Measurements from ENCODE around the gene CMTM8.
A peak's percentile ranks its signal among the peaks of the same experiment; 100 is the strongest.

The CMTM8 gene

DNA sequence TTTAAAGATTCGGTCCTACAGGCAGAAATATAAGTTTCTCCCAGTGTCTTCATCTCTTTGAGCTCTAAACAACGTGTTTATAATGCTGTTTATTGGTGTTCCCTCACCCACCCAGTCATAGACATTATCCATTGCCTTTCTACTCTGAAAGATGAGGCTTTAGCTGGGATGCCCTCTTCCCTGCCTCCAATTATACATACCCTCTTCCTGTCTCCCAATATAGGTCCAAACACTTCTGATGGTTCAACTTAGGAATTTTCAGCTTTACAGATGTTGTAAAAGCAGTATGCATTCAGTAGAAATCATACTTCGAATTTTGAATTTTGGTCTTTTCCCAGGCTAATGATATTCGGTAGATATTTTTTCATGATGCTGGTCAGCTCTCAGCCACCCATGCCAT lies 2.6 kb downstream of the CMTM8 start:
- no peak for DNase-seq (ENCODE audit: low read depth)
- H3K4me3 ChIP-seq (ENCODE audit: low read depth, low read length): no peak overlapping the region
- TF ChIP-seq, protein P1, sequence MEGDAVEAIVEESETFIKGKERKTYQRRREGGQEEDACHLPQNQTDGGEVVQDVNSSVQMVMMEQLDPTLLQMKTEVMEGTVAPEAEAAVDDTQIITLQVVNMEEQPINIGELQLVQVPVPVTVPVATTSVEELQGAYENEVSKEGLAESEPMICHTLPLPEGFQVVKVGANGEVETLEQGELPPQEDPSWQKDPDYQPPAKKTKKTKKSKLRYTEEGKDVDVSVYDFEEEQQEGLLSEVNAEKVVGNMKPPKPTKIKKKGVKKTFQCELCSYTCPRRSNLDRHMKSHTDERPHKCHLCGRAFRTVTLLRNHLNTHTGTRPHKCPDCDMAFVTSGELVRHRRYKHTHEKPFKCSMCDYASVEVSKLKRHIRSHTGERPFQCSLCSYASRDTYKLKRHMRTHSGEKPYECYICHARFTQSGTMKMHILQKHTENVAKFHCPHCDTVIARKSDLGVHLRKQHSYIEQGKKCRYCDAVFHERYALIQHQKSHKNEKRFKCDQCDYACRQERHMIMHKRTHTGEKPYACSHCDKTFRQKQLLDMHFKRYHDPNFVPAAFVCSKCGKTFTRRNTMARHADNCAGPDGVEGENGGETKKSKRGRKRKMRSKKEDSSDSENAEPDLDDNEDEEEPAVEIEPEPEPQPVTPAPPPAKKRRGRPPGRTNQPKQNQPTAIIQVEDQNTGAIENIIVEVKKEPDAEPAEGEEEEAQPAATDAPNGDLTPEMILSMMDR (IDR thresholded peaks at IDR 0.05; ENCODE audit: insufficient read depth, low read depth, low read length, missing control alignments): no peak

DNA sequence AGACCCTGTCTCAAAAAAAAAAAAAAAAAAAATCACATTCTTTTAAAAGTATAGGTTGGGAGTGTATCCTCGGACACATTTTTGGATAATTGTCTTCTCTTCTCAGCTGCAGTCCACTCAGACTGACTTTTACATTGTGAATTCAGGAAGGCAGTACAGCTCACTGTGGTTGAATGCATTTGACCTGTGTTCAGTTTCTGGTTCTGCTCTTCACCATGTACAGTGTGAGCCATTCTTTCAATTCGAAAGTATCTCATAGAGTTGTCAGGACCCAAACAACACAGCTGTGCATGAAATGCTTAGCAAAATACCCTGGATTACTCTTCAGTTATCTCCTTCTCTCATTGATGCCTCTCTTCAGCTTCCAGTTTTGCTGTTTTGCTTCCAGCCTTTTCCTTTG lies 5.0 kb downstream of the CMTM8 start:
- peak; percentile 9 for DNase-seq (ENCODE audit: low read depth)
- TF ChIP-seq, protein P1 (IDR thresholded peaks at IDR 0.05; ENCODE audit: insufficient read depth, low read depth, low read length, missing control alignments): no peak
- no peak overlapping the region for H3K4me3 ChIP-seq (ENCODE audit: low read depth, low read length)

DNA sequence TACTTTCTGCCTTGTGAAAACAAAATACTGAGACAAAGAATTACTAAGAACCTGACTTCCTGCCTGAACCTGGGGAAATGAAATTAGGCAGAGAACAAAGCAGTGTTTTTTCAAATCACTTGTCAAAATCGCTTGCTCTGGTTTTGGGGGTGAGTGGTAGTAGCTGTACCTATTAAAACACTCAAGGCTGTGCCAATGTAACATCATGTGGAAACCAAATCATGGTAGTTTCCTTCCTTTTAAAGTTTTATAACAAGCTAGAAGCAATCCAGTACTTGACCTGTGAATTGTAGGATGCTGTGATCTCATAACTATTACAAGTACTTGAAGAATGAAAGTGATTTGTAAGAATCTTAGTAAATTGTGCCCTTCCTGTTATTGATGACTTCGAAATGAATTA lies 6.7 kb downstream of the CMTM8 start:
- no peak for DNase-seq (ENCODE audit: low read depth)
- TF ChIP-seq, protein P1 (IDR thresholded peaks at IDR 0.05; ENCODE audit: insufficient read depth, low read depth, low read length, missing control alignments): no peak
- no peak overlapping the region for H3K4me3 ChIP-seq (ENCODE audit: low read depth, low read length)

- no peak overlapping the region for H3K4me3 ChIP-seq (ENCODE audit: low read depth, low read length)
- TF ChIP-seq, protein P1 (IDR thresholded peaks at IDR 0.05; ENCODE audit: insufficient read depth, low read depth, low read length, missing control alignments): no peak
- no peak for DNase-seq (ENCODE audit: low read depth)
These were observed 7.7 kb downstream of the CMTM8 start for GRCh38 chr3:32246079-32246675.

DNA sequence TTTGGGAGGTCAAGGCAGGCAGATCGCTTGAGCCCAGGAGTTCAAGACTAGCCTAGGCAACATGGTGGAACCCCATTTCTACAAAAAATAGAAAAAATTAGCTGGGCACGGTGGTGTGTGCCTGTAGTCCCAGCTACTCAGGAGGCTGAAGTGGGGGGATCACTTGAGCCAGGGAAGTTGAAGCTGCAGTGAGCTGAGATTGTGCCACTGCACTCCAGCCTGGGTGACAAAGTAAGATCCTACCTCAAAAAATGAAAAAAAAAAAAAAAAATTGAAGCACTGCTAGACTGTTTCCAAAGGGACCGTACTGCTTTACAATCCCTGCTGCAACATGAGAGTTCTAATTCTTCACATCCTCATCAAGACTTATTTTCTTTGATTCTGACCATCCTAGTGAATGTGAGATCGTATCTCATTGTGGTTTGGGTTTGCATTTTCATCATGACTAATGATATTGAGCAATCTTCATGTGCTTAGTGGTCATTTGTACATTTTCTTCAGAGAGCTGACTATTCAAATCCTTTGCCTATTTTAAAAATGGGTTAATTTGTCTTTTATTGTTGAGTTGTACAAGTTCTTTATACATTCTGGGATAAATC lies 10.8 kb downstream of the CMTM8 start:
- no peak overlapping the region for H3K4me3 ChIP-seq (ENCODE audit: low read depth, low read length)
- DNase-seq (ENCODE audit: low read depth): no peak
- TF ChIP-seq, protein P1 (IDR thresholded peaks at IDR 0.05; ENCODE audit: insufficient read depth, low read depth, low read length, missing control alignments): no peak

- DNase-seq (ENCODE audit: low read depth): no peak
- TF ChIP-seq, protein P1 (IDR thresholded peaks at IDR 0.05; ENCODE audit: insufficient read depth, low read depth, low read length, missing control alignments): no peak
- H3K4me3 ChIP-seq (ENCODE audit: low read depth, low read length): no peak overlapping the region
These were observed 15.8 kb downstream of the CMTM8 start for GRCh38 chr3:32254268-32254667.

DNA sequence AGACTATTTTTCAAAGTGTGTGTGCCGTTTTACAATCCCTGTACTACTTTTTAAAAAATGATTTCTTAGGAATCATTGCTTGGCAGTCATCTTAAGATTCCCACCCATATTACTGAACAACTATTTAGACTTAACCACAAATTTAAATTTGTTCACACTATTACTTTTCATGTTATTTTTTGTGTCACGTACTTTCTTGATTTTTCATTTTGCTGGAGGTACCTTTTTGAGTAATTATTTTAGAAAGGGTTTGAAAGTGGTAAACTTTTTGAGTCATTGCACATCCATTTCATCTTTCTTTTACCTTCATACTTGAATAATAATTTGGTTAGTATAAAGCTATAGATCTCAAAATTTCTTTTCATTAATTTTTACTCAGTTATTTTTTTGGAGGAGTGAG lies 16.9 kb downstream of the CMTM8 start:
- TF ChIP-seq, protein P1 (IDR thresholded peaks at IDR 0.05; ENCODE audit: insufficient read depth, low read depth, low read length, missing control alignments): no peak
- no peak overlapping the region for H3K4me3 ChIP-seq (ENCODE audit: low read depth, low read length)
- no peak for DNase-seq (ENCODE audit: low read depth)

All from GM12865 (cell line).